Thymus (tissue), 11 donors: ENCODE data around the gene KRTAP2-4. TPM values are rescaled to one million over a fixed set of nuclear protein-coding genes. Genes with fewer than 3 reads are reported as not detected.
"Not testable (repeated sequence)": the region's sequence is repeated elsewhere in the genome, so short reads cannot be mapped to it uniquely, and the experiment has no call there.

Experiments
- DNase-seq, 9 donors: peaks; one replicate each; pipeline ENCODE4 v3.0.0-alpha.2; 2013; ENCODE audit warnings: low spot score in 9 of 9, low read depth in 6 of 9, missing footprints in 1 of 9
- H3K27ac ChIP-seq, 2 donors: one replicate each; pipeline ENCODE4 v1.5.1; 2013; ENCODE audit warnings: control low read depth in 1 of 2, low read depth in 1 of 2, low read length in 1 of 2, mild to moderate bottlenecking in 1 of 2, moderate library complexity in 1 of 2
- H3K27me3 ChIP-seq, 2 donors: one replicate each; pipeline ENCODE4 v1.5.1; 2013; ENCODE audit warnings: low read length in 1 of 2; ENCODE audit not compliant: control insufficient read depth in 2 of 2, insufficient read depth in 1 of 2
- H3K36me3 ChIP-seq, 2 donors: one replicate each; pipeline ENCODE4 v1.5.1; 2013; ENCODE audit warnings: low read length in 1 of 2, mild to moderate bottlenecking in 1 of 2, moderate library complexity in 1 of 2; ENCODE audit not compliant: control insufficient read depth in 2 of 2, insufficient read depth in 2 of 2
- H3K4me1 ChIP-seq, 2 donors: one replicate each; pipeline ENCODE4 v1.5.1; 2013; ENCODE audit warnings: low read length in 2 of 2; ENCODE audit not compliant: control insufficient read depth in 2 of 2, insufficient read depth in 2 of 2
- H3K4me3 ChIP-seq, 2 donors: one replicate each; pipeline ENCODE4 v1.5.1; 2013; ENCODE audit warnings: low read length in 2 of 2, control low read depth in 1 of 2, mild to moderate bottlenecking in 1 of 2
- H3K9me3 ChIP-seq, 2 donors: one replicate each; pipeline ENCODE4 v1.5.1; 2013; ENCODE audit warnings: low read length in 1 of 2, mild to moderate bottlenecking in 1 of 2; ENCODE audit not compliant: control insufficient read depth in 2 of 2, insufficient read depth in 1 of 2
- WGBS: extraction: QIAGEN DNeasy Blood & Tissue Kit; methylation state at CpG from one replicate; pipeline ENCODE4 v1.1.7; 2013; 5-methylcytosine and 5-hydroxymethylcytosine counted together
- polyA plus RNA-seq: library from polyadenylated mRNA; stranded (reverse); fragments of 200-250 nt; gene quantifications from one replicate; pipeline ENCODE4 v1.2.3, GENCODE V29; 2013
- total RNA-seq: library from RNA; stranded (reverse); fragments of 120-200 nt; gene quantifications from one replicate; pipeline ENCODE4 v1.2.4, GENCODE V29; 2013
- donor health status: healthy.

The KRTAP2-4 gene
- total and polyA plus RNA-seq, 2 donors = not detected

DNA sequence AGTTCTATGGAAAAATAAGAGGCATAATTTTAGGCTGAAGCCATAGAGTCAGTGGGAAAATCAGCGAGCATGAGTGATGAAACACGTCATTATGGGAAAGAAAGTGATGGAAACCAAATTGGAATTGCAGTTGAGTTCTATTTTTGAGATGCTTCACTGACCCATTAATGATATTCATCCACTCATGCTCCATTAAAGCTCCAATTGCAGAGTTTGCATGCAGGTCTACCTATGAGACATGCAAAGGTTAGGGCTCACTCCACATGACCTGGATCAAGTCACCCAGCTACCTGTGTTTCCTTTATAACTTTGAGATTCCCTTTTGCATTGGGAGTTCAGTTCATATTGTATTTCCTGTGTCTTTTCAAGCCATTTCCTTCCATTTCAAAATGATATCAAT is 8.0 kb upstream of the KRTAP2-4 start:
- WGBS = 94% methylated on average over 2 of the region's 2 CpGs
- H3K27ac ChIP-seq = no peak overlapping the region
- no peaks in the 10 kb centered on the region for H3K27me3 ChIP-seq

GRCh38 chr17:41071606-41072360 is 6.1 kb upstream of the KRTAP2-4 start:
- no peaks in the 10 kb centered on the region for H3K36me3 ChIP-seq
- 97% methylated on average over 5 of the region's 5 CpGs for WGBS

More for the DNA sequence above, 8.0 kb upstream of the KRTAP2-4 start:
- DNase-seq = no peak
- no peaks in the 10 kb centered on the region for H3K4me1 ChIP-seq
- no peak overlapping the region for H3K4me3 ChIP-seq
- H3K9me3 ChIP-seq = no peaks in the 10 kb centered on the region
- no peaks in the 10 kb centered on the region for H3K36me3 ChIP-seq

GRCh38 chr17:41069031-41069430 is 3.4 kb upstream of the KRTAP2-4 start:
- H3K4me1 ChIP-seq = no peaks in the 10 kb centered on the region
- DNase-seq = no peak
- H3K27ac ChIP-seq = no peak overlapping the region
- H3K27me3 ChIP-seq = no peaks in the 10 kb centered on the region
- H3K4me3 ChIP-seq = no peak overlapping the region
- H3K36me3 ChIP-seq = no peaks in the 10 kb centered on the region
- WGBS = 64% methylated on average over 3 of the region's 3 CpGs
- H3K9me3 ChIP-seq = no peaks in the 10 kb centered on the region

More at GRCh38 chr17:41071606-41072360, 6.1 kb upstream of the KRTAP2-4 start:
- no peak overlapping the region for H3K4me3 ChIP-seq
- no peak overlapping the region for H3K27ac ChIP-seq
- no peaks in the 10 kb centered on the region for H3K9me3 ChIP-seq
- no peaks in the 10 kb centered on the region for H3K27me3 ChIP-seq
- DNase-seq = no peak
- no peaks in the 10 kb centered on the region for H3K4me1 ChIP-seq

DNA sequence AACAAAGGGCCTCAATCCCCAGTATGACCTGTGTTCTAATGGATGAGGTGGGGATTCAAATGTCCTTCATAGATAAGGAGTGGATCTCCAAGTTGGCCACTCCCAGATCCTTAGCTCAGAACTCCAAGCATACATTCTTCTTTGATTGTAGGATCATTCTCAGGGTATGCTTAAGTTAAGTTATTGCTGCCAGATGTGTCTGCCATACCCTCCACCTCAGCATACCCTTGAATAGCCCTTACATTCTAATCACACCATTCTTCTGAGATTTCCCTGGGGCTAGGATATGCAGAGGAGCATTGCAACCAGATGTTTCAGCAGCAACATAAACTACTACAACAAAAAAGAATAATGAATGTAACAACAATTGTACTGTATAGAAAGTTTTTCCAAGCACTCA is 1.6 kb upstream of the KRTAP2-4 start:
- H3K4me3 ChIP-seq = no peak overlapping the region
- H3K9me3 ChIP-seq = no peaks in the 10 kb centered on the region
- no peak overlapping the region for H3K27ac ChIP-seq
- H3K4me1 ChIP-seq = no peaks in the 10 kb centered on the region
- H3K27me3 ChIP-seq = no peaks in the 10 kb centered on the region
- no peak for DNase-seq
- H3K36me3 ChIP-seq = no peaks in the 10 kb centered on the region

DNA sequence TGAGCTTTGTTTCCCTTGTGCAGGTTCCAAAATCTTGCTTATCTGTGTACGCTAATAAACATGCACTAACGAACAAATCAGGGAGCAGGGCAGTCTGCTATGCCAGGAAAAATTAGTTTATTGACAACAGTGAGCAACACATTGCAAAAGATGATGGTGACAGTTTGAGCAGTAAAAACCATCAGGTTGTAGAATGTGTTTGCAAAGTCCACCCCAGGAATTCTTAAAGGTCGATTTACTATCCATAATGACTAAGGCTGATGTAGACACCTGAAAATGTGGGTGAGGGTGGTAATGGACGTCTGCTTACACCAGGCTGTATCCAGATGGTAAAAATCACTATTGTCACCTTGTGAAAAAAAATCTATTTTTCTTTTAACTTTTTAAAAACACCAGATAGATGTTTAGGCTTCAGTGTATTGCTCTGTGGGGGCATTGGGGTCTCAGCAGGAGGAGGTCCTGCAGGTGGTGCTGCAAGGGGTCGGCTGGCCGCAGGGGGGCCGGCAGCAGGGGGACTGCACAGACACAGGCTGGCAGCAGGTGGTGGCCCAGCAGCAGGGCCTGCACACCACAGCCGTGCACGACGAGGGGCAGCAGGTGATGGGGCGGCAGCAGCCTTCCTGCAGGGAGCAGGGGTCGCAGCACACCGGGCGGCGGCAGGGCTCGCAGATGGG is 526 bp downstream of the KRTAP2-4 start:
- 93% methylated on average over 7 of the region's 16 CpGs for WGBS
- DNase-seq, H3K36me3 ChIP-seq, H3K4me3 ChIP-seq, H3K27me3 ChIP-seq, H3K27ac ChIP-seq, H3K9me3 ChIP-seq, H3K4me1 ChIP-seq: not testable (repeated sequence)

- WGBS = 67% methylated on average over 1 of the region's 1 CpG
- no peaks in the 10 kb centered on the region for H3K9me3 ChIP-seq
Observed at GRCh38 chr17:41064301-41064700, 1.4 kb downstream of the KRTAP2-4 start.

GRCh38 chr17:41063449-41063848 is 2.2 kb downstream of the KRTAP2-4 start:
- Histone ChIP-seq H3K4me3 (no peak overlapping the region), H3K4me1 (no peaks in the 10 kb centered on the region)
- WGBS = 94% methylated on average over 4 of the region's 4 CpGs

More at GRCh38 chr17:41064301-41064700, 1.4 kb downstream of the KRTAP2-4 start:
- H3K27me3 ChIP-seq = peaks cover 0 to 6% of the 10 kb centered on the region in 2 donors
- no peaks in the 10 kb centered on the region for H3K36me3 ChIP-seq
- H3K4me3 ChIP-seq = no peak overlapping the region
- no peak for DNase-seq
- H3K4me1 ChIP-seq = no peaks in the 10 kb centered on the region
- H3K27ac ChIP-seq = no peak overlapping the region

GRCh38 chr17:41061964-41062363 is 3.7 kb downstream of the KRTAP2-4 start:
- Histone ChIP-seq H3K27ac (no peak overlapping the region), H3K4me3 (no peak overlapping the region), H3K4me1 (no peaks in the 10 kb centered on the region), H3K27me3 (peaks cover 0 to 6% of the 10 kb centered on the region in 2 donors), H3K9me3 (no peaks in the 10 kb centered on the region), H3K36me3 (no peaks in the 10 kb centered on the region)
- no peak for DNase-seq
- 91% methylated on average over 1 of the region's 1 CpG for WGBS

More at GRCh38 chr17:41063449-41063848, 2.2 kb downstream of the KRTAP2-4 start:
- DNase-seq = no peak
- no peak overlapping the region for H3K27ac ChIP-seq
- H3K9me3 ChIP-seq = no peaks in the 10 kb centered on the region
- H3K27me3 ChIP-seq = peaks cover 0 to 6% of the 10 kb centered on the region in 2 donors
- no peaks in the 10 kb centered on the region for H3K36me3 ChIP-seq

GRCh38 chr17:41060052-41060604 is 5.6 kb downstream of the KRTAP2-4 start, which contains the start of gene KRTAP2-3:
Gene KRTAP2-3 (minus strand): TSS chr17:41060114. CDS start chr17:41060050, 64 bp downstream.
- no peak for DNase-seq
- Histone ChIP-seq H3K27ac (no peak within 1 kb of the TSS), H3K4me3 (no peak within 1 kb of the TSS), H3K36me3 (no peaks in the 10 kb centered on the region), H3K9me3 (no peaks in the 10 kb centered on the region), H3K4me1 (no peaks in the 10 kb centered on the region), H3K27me3 (peaks cover 0 to 6% of the 10 kb centered on the region in 2 donors)
- 82% methylated on average over 6 of the region's 6 CpGs for WGBS
